H9 (cell line): ENCODE results near the gene LMTK3. TPM values are rescaled to one million over a fixed set of nuclear protein-coding genes. Genes with fewer than 3 reads are reported as not detected.
A peak's percentile ranks its signal among the peaks of the same experiment; 100 is the strongest.

Experiments used
- DNase-seq: peaks from one replicate; pipeline ENCODE4 v3.0.0-alpha.2; 2017
- H2AFZ ChIP-seq: one replicate; pipeline ENCODE4 v1.6.1; 2013; ENCODE audit warnings: mild to moderate bottlenecking, low read length, control low read depth, moderate library complexity
- H2AK5ac ChIP-seq: 2 replicates; pipeline ENCODE4 v1.6.1; 2013; ENCODE audit warnings: low read length, control low read depth, mixed read lengths; ENCODE audit not compliant: insufficient read length
- H2BK120ac ChIP-seq: one replicate; pipeline ENCODE4 v1.6.1; 2013; ENCODE audit warnings: low read depth, mild to moderate bottlenecking, low read length, control low read depth, inconsistent platforms; ENCODE audit not compliant: poor library complexity, severe bottlenecking
- H2BK12ac ChIP-seq: 2 replicates; pipeline ENCODE4 v1.6.1; 2013; ENCODE audit warnings: low read length, control low read depth, mixed read lengths, low read depth; ENCODE audit not compliant: insufficient read length
- H2BK15ac ChIP-seq: 2 replicates; pipeline ENCODE4 v1.6.1; 2013; ENCODE audit warnings: low read depth, low read length, control low read depth
- H2BK20ac ChIP-seq: one replicate; pipeline ENCODE4 v1.6.1; 2013; ENCODE audit warnings: low read depth, mild to moderate bottlenecking, low read length, control low read depth, inconsistent platforms; ENCODE audit not compliant: poor library complexity, severe bottlenecking
- H2BK5ac ChIP-seq: 2 replicates; pipeline ENCODE4 v1.6.1; 2013; ENCODE audit warnings: low read length, control low read depth, mixed read lengths; ENCODE audit not compliant: insufficient read length
- H3K14ac ChIP-seq: 2 replicates; pipeline ENCODE4 v1.6.1; 2013; ENCODE audit warnings: low read length, control low read depth; ENCODE audit not compliant: insufficient read depth
- H3K18ac ChIP-seq: 2 replicates; pipeline ENCODE4 v1.6.1; 2013; ENCODE audit warnings: low read depth, mild to moderate bottlenecking, mixed read lengths, low read length, control low read depth; ENCODE audit not compliant: insufficient read length
- H3K23ac ChIP-seq: 2 replicates; pipeline ENCODE4 v1.6.1; 2013; ENCODE audit warnings: low read length, control low read depth, mixed read lengths, low read depth; ENCODE audit not compliant: insufficient read length
- H3K23me2 ChIP-seq: 2 replicates; pipeline ENCODE4 v1.6.1; 2013; ENCODE audit warnings: low read depth, mild to moderate bottlenecking, mixed read lengths, low read length, control low read depth; ENCODE audit not compliant: insufficient read length, poor library complexity, severe bottlenecking
- H3K27ac ChIP-seq: 2 replicates; pipeline ENCODE4 v1.5.1; 2013; ENCODE audit warnings: low read length, control low read depth, mixed read lengths, low read depth; ENCODE audit not compliant: insufficient read length
- H3K27me3 ChIP-seq: 2 replicates; pipeline ENCODE4 v1.6.1; 2013; ENCODE audit warnings: low read length, control low read depth, inconsistent platforms; ENCODE audit not compliant: insufficient read depth
- H3K4ac ChIP-seq: 2 replicates; pipeline ENCODE4 v1.6.1; 2013; ENCODE audit warnings: low read depth, mild to moderate bottlenecking, control low read depth, inconsistent platforms, low read length, moderate library complexity
- H3K4me1 ChIP-seq: 2 replicates; pipeline ENCODE4 v1.6.1; 2013; ENCODE audit warnings: low read length, control low read depth, inconsistent platforms; ENCODE audit not compliant: insufficient read depth
- H3K4me2 ChIP-seq: 2 replicates; pipeline ENCODE4 v1.6.1; 2013; ENCODE audit warnings: low read length, control low read depth, mixed read lengths; ENCODE audit not compliant: insufficient read length, insufficient read depth
- H3K56ac ChIP-seq: 2 replicates; pipeline ENCODE4 v1.6.1; 2013; ENCODE audit warnings: low read depth, mild to moderate bottlenecking, mixed read lengths, low read length, control low read depth; ENCODE audit not compliant: insufficient read length
- H3K79me1 ChIP-seq: 2 replicates; pipeline ENCODE4 v1.6.1; 2013; ENCODE audit warnings: low read depth, mild to moderate bottlenecking, moderate library complexity, low read length, control low read depth, inconsistent platforms; ENCODE audit not compliant: insufficient read depth, poor library complexity, severe bottlenecking
- H3K79me2 ChIP-seq: 2 replicates; pipeline ENCODE4 v1.6.1; 2013; ENCODE audit warnings: low read length, control low read depth, inconsistent platforms; ENCODE audit not compliant: insufficient read depth
- H3K9ac ChIP-seq: 2 replicates; pipeline ENCODE4 v1.6.1; 2013; ENCODE audit warnings: low read length, control low read depth, mixed read lengths; ENCODE audit not compliant: insufficient read length; ENCODE audit errors: extremely low read depth
- H3K9me3 ChIP-seq: one replicate; pipeline ENCODE4 v1.6.1; 2013; ENCODE audit warnings: low read depth, low read length, inconsistent platforms; ENCODE audit not compliant: control insufficient read depth
- H3T11ph ChIP-seq: one replicate; pipeline ENCODE4 v1.6.1; 2013; ENCODE audit warnings: mild to moderate bottlenecking, low read length, control low read depth, inconsistent platforms
- H4K20me1 ChIP-seq: one replicate; pipeline ENCODE4 v1.6.1; 2013; ENCODE audit not compliant: control insufficient read depth, insufficient read length, insufficient read depth
- H4K5ac ChIP-seq: 2 replicates; pipeline ENCODE4 v1.6.1; 2013; ENCODE audit warnings: low read depth, mild to moderate bottlenecking, mixed read lengths, low read length, control low read depth; ENCODE audit not compliant: insufficient read length
- H4K8ac ChIP-seq: replicated peaks from 2 replicates; pipeline ENCODE4 v1.6.1; 2013; ENCODE audit warnings: low read length, control low read depth, mixed read lengths, low read depth; ENCODE audit not compliant: insufficient read length
- H4K91ac ChIP-seq: 2 replicates; pipeline ENCODE4 v1.6.1; 2013; ENCODE audit warnings: low read depth, mild to moderate bottlenecking, moderate library complexity, mixed read lengths, low read length, control low read depth; ENCODE audit not compliant: insufficient read length
- H3K27ac Mint-ChIP-seq, 3 experiments: 2 replicates in 2 of 3; 3 replicates in 1 of 3; pipeline ENCODE4 v1.8.0; 2020 to 2021; ENCODE audit warnings: mixed read lengths in 3 of 3, mild to moderate bottlenecking in 1 of 3, moderate library complexity in 1 of 3
- H3K27me3 Mint-ChIP-seq: 2 replicates; pipeline ENCODE4 v1.8.0; 2021; ENCODE audit warnings: low read depth, mild to moderate bottlenecking, moderate library complexity, mixed read lengths
- H3K36me3 Mint-ChIP-seq, 3 experiments: 2 replicates in 2 of 3; 3 replicates in 1 of 3; pipeline ENCODE4 v1.8.0; 2020 to 2021; ENCODE audit warnings: low read depth in 3 of 3, mixed read lengths in 3 of 3; ENCODE audit not compliant: insufficient read depth in 1 of 3
- H3K4me1 Mint-ChIP-seq, 2 experiments: 2 replicates each; pipeline ENCODE4 v1.8.0; 2020; ENCODE audit warnings: mixed read lengths in 2 of 2
- H3K4me3 Mint-ChIP-seq, 2 experiments: 2 replicates in 1 of 2; 3 replicates in 1 of 2; pipeline ENCODE4 v1.8.0; 2020 to 2021; ENCODE audit warnings: mild to moderate bottlenecking in 2 of 2, mixed read lengths in 2 of 2, moderate library complexity in 1 of 2
- H3K9me3 Mint-ChIP-seq, 2 experiments: 2 replicates in 1 of 2; 3 replicates in 1 of 2; pipeline ENCODE4 v1.8.0; 2020; ENCODE audit warnings: mild to moderate bottlenecking in 2 of 2, mixed read lengths in 2 of 2, moderate library complexity in 1 of 2
- CTCF ChIP-seq: fragments of 200-600 bp; sonication (generic); conservative IDR thresholded peaks from 3 replicates; pipeline ENCODE4 v1.8.0; 2021; ENCODE audit warnings: antibody characterized with exemption, mild to moderate bottlenecking
- WGBS: extraction: QIAGEN DNeasy Blood & Tissue Kit; methylation state at CpG from one replicate; pipeline ENCODE4 v1.1.7; 2013; ENCODE audit warnings: missing lambda C conversion rate, low lambda C conversion rate, mixed read lengths; ENCODE audit not compliant: insufficient read length; ENCODE audit errors: extremely low coverage; 5-methylcytosine and 5-hydroxymethylcytosine counted together
- total RNA-seq: library from RNA; stranded (reverse); gene quantifications from 2 replicates; pipeline ENCODE4 v1.2.1, GENCODE V29; 2021

Gene LMTK3
- total RNA-seq, 1 experiment from 2014 or later = 14.4 TPM

- H3K27ac Mint-ChIP-seq = peak within 1 kb of the TSS; percentile 98 to 99 (median 98)
- peak within 1 kb of the TSS; percentile 84 to 95 for H3K4me3 Mint-ChIP-seq
- no peak within 1 kb of the TSS for H2BK5ac ChIP-seq
- peak within 1 kb of the TSS; percentile 57; the same call in 1 of the 2 replicates for H3K4ac ChIP-seq
- no peaks in the 10 kb centered on the region; a peak in 2 of 5 replicates for H3K9me3 Mint-ChIP-seq
- H2AFZ ChIP-seq = no peak within 1 kb of the TSS
- TF ChIP-seq CTCF = no peak
- no peak within 1 kb of the TSS for H4K5ac ChIP-seq
- H3K36me3 Mint-ChIP-seq = peaks cover 33 to 45% (median 44%) of the 10 kb centered on the region in 3 experiments
- H2BK12ac ChIP-seq = no peak within 1 kb of the TSS
- peak; percentile 86 for DNase-seq
- H3T11ph ChIP-seq = no peak within 1 kb of the TSS
- no peak within 1 kb of the TSS for H3K56ac ChIP-seq
- peaks cover 2% of the 10 kb centered on the region for H3K79me1 ChIP-seq
- H2AK5ac ChIP-seq = no peak within 1 kb of the TSS
- H4K91ac ChIP-seq = no peak within 1 kb of the TSS
- H3K4me1 ChIP-seq = no peaks in the 10 kb centered on the region
- peaks cover 5% of the 10 kb centered on the region for H3K27me3 Mint-ChIP-seq
- H2BK20ac ChIP-seq = no peak within 1 kb of the TSS
- H3K14ac ChIP-seq = peak within 1 kb of the TSS; percentile 98
- no CpG with 5 or more reads among the region's 66 CpGs for WGBS
- peak within 1 kb of the TSS; percentile 96 for H3K18ac ChIP-seq
- H3K23ac ChIP-seq = no peak within 1 kb of the TSS
- H2BK15ac ChIP-seq = no peak within 1 kb of the TSS
- H4K20me1 ChIP-seq = no peaks in the 10 kb centered on the region
- no peak within 1 kb of the TSS for H2BK120ac ChIP-seq
- H3K27me3 ChIP-seq = no peaks in the 10 kb centered on the region
- no peaks in the 10 kb centered on the region for H3K9me3 ChIP-seq
- H3K27ac ChIP-seq = no peak within 1 kb of the TSS
- peak within 1 kb of the TSS; percentile 52 for H3K4me2 ChIP-seq
- no peaks in the 10 kb centered on the region; the same call in 1 of the 2 replicates for H3K79me2 ChIP-seq
- H3K9ac ChIP-seq = peak within 1 kb of the TSS; percentile 85
- no peaks in the 10 kb centered on the region for H3K23me2 ChIP-seq
- H3K4me1 Mint-ChIP-seq = peaks cover 6 to 16% of the 10 kb centered on the region in 2 experiments
- H4K8ac ChIP-seq = no peak within 1 kb of the TSS
These were observed 42.2 kb downstream of the LMTK3 start, which contains the start of gene CYTH2 for GRCh38 chr19:48469289-48469881. CYTH2 (plus strand) TSS chr19:48469369; CDS start chr19:48469508, 139 bp downstream.
